CD14-positive monocyte (primary cell): Measurements from ENCODE around the gene PCDH7. TPM values are rescaled to one million over a fixed set of nuclear protein-coding genes. Genes with fewer than 3 reads are reported as not detected.

Experiments used
- DNase-seq, 3 donors: peaks; one replicate each; pipeline ENCODE4 v3.0.0-alpha.2; 2011 to 2022
- H2AFZ ChIP-seq: 2 replicates; pipeline ENCODE4 v1.6.0; 2012; ENCODE audit warnings: mild to moderate bottlenecking, low read depth, low read length, inconsistent platforms; ENCODE audit not compliant: insufficient read depth, poor library complexity, severe bottlenecking
- H3K27ac ChIP-seq, 2 donors: 1 replicate in 1 of 2; 2 replicates in 1 of 2; pipeline ENCODE4 v1.5.1; 2012 to 2013; ENCODE audit warnings: low read length in 2 of 2, control low read depth in 1 of 2, inconsistent platforms in 1 of 2, low read depth in 1 of 2, mild to moderate bottlenecking in 1 of 2
- H3K27me3 ChIP-seq, 2 donors: one replicate each; pipeline versions ENCODE4 v1.6.0 to v1.6.1; 2011 to 2013; ENCODE audit warnings: low read length in 2 of 2; ENCODE audit not compliant: control insufficient read depth in 2 of 2, insufficient read depth in 2 of 2
- H3K36me3 ChIP-seq, 2 donors: replicated peaks in 1 of 2; 1 replicate in 1 of 2; 2 replicates in 1 of 2; pipeline versions ENCODE4 v1.5.1 to v1.6.1; 2012 to 2013; ENCODE audit warnings: low read length in 2 of 2, control low read depth in 1 of 2, inconsistent platforms in 1 of 2, mild to moderate bottlenecking in 1 of 2; ENCODE audit not compliant: insufficient read depth in 2 of 2, control insufficient read depth in 1 of 2
- H3K4me1 ChIP-seq, 2 donors: 1 replicate in 1 of 2; 2 replicates in 1 of 2; pipeline versions ENCODE4 v1.5.1 to v1.6.1; 2012 to 2013; ENCODE audit warnings: low read length in 2 of 2, control low read depth in 1 of 2, inconsistent platforms in 1 of 2, mild to moderate bottlenecking in 1 of 2, moderate library complexity in 1 of 2; ENCODE audit not compliant: insufficient read depth in 2 of 2, control insufficient read depth in 1 of 2
- H3K4me2 ChIP-seq: replicated peaks from 2 replicates; pipeline ENCODE3; 2012; ENCODE audit warnings: low read length, moderate library complexity, mild to moderate bottlenecking; ENCODE audit not compliant: poor library complexity, severe bottlenecking; ENCODE audit errors: extremely low read depth
- H3K4me3 ChIP-seq, 3 experiments: fragments of 200-600 bp in 1 of 3; sonication (generic) in 1 of 3; replicated peaks in 1 of 3; 1 replicate in 2 of 3; 2 replicates in 1 of 3; pipeline ENCODE4 v1.5.1; 2011 to 2013; ENCODE audit warnings: low read length in 3 of 3, mild to moderate bottlenecking in 3 of 3, control low read depth in 2 of 3, low read depth in 2 of 3, inconsistent platforms in 1 of 3, moderate library complexity in 1 of 3
- H3K79me2 ChIP-seq: 2 replicates; pipeline ENCODE4 v1.6.0; 2012; ENCODE audit warnings: mild to moderate bottlenecking, control low read depth, inconsistent platforms, low read length, moderate library complexity; ENCODE audit not compliant: insufficient read depth
- H3K9ac ChIP-seq: 2 replicates; pipeline ENCODE4 v1.6.0; 2017; ENCODE audit warnings: low read length, mild to moderate bottlenecking; ENCODE audit not compliant: insufficient read depth, poor library complexity, severe bottlenecking
- H3K9me3 ChIP-seq, 2 donors: replicated peaks in 1 of 2; 1 replicate in 1 of 2; 2 replicates in 1 of 2; pipeline versions ENCODE4 v1.5.1 to v1.6.1; 2012 to 2013; ENCODE audit warnings: low read length in 2 of 2, control low read depth in 1 of 2; ENCODE audit not compliant: control insufficient read depth in 1 of 2, insufficient read depth in 1 of 2
- H4K20me1 ChIP-seq: 2 replicates; pipeline ENCODE4 v1.6.0; 2012; ENCODE audit warnings: mild to moderate bottlenecking, low read length, control low read depth, moderate library complexity; ENCODE audit not compliant: insufficient read depth
- H3K27ac Mint-ChIP-seq, 7 donors: one replicate each; pipeline ENCODE4 v1.8.0; 2020; ENCODE audit warnings: mild to moderate bottlenecking in 7 of 7, mixed read lengths in 7 of 7, moderate library complexity in 6 of 7, inconsistent platforms in 2 of 7
- H3K27me3 Mint-ChIP-seq, 3 donors: one replicate each; pipeline ENCODE4 v1.8.0; 2021 to 2022; ENCODE audit warnings: low read depth in 3 of 3, mild to moderate bottlenecking in 3 of 3, mixed read lengths in 3 of 3, moderate library complexity in 3 of 3, inconsistent platforms in 1 of 3
- H3K36me3 Mint-ChIP-seq, 2 donors: one replicate each; pipeline ENCODE4 v1.8.0; 2020; ENCODE audit warnings: mixed read lengths in 2 of 2, inconsistent platforms in 1 of 2, mild to moderate bottlenecking in 1 of 2
- H3K4me1 Mint-ChIP-seq: one replicate; pipeline ENCODE4 v1.8.0; 2020; ENCODE audit warnings: mild to moderate bottlenecking, mixed read lengths
- H3K4me3 Mint-ChIP-seq, 2 donors: one replicate each; pipeline ENCODE4 v1.8.0; 2020; ENCODE audit warnings: mild to moderate bottlenecking in 2 of 2, mixed read lengths in 2 of 2, moderate library complexity in 1 of 2
- H3K9me3 Mint-ChIP-seq, 7 donors: one replicate each; pipeline ENCODE4 v1.8.0; 2020 to 2022; ENCODE audit warnings: mixed read lengths in 7 of 7, mild to moderate bottlenecking in 6 of 7, moderate library complexity in 6 of 7, inconsistent platforms in 2 of 7
- WGBS: methylation state at CpG from one replicate; pipeline ENCODE4 v1.1.5; 2013; ENCODE audit warnings: missing lambda C conversion rate; ENCODE audit not compliant: insufficient coverage; 5-methylcytosine and 5-hydroxymethylcytosine counted together
- intact Hi-C, 2 donors: fragments of 100-400 bp; cut with micrococcal nuclease; formaldehyde crosslinking; loops; one replicate each; pipeline versions ENCODE4 v1.15.0 to v1.15.1; 2023
- polyA plus RNA-seq, 3 donors: library from polyadenylated mRNA; depleted of rRNA in 1 of 3; unstranded in 2 of 3; stranded (reverse) in 1 of 3; fragments of 300-500 nt in 2 of 3; fragments of >200 nt in 1 of 3; fragmentation: Illumina TruSeq in 2 of 3; gene quantifications; 1 replicate in 2 of 3; 2 replicates in 1 of 3; pipeline ENCODE4 v1.2.3, GENCODE V29; 2012 to 2021
- TF ChIP-seq, protein P1 (sequence below): fragments of 200-600 bp; IDR thresholded peaks from one replicate; pipeline ENCODE4 v1.8.0; 2022; ENCODE audit warnings: antibody characterized with exemption, mild to moderate bottlenecking

Gene PCDH7
- polyA plus RNA-seq, 3 donors: not detected

GRCh38 chr4:30718641-30719453 lies 1.3 kb upstream of the PCDH7 start:
- intact Hi-C loops: no loop called here
- no peak overlapping the region for H2AFZ ChIP-seq
- H3K4me1 Mint-ChIP-seq: peaks cover 27% of the 10 kb centered on the region

DNA sequence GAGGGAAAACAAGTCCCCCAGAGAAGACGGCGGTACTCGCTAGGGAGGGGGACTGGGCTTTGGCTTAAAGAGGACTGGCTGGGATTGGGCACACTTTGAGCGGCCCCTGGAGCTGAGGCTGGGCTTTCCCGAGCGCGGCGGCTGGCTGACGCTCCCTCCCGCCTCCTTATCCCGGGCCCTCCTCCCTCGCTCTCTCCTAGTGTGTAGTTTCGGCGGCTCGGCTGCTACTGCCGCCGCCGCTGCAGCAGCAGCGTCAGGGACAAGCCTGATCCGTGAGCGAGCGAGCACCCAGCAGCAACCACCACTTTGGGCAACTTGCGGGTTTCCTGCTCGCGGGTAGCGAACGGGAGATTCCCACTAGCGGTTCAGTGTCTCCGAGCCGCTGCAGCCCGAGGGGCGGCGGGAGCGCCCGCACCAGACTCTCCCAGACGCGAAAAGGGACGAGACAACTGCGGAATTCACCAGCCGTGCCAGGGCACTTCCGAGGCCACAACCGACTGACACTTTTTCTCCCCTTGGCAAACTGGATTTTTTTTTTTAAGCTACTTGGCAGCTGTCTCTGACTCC lies 632 bp upstream of the PCDH7 start:
- H3K4me2 ChIP-seq: no peak overlapping the region
- peaks cover 4 to 11% of the 10 kb centered on the region in 2 donors for H3K4me1 ChIP-seq
- no peak overlapping the region for H2AFZ ChIP-seq
- peaks cover 66 to 90% of the 10 kb centered on the region in 2 donors for H3K27me3 ChIP-seq
- no peak overlapping the region for H3K4me3 ChIP-seq
- peaks cover 2 to 3% of the 10 kb centered on the region in 2 donors for H3K36me3 Mint-ChIP-seq
- WGBS: under 1% methylated on average over 38 of the region's 42 CpGs
- no peaks in the 10 kb centered on the region for H3K36me3 ChIP-seq
- H4K20me1 ChIP-seq: no peaks in the 10 kb centered on the region
- H3K4me3 Mint-ChIP-seq: peak overlapping the region; percentile 9 to 89
- H3K27ac Mint-ChIP-seq: no peak overlapping the region
- peaks cover 0 to 38% (median 16%) of the 10 kb centered on the region in 7 donors for H3K9me3 Mint-ChIP-seq
- no peaks in the 10 kb centered on the region for H3K79me2 ChIP-seq
- H3K9me3 ChIP-seq: peaks cover 7 to 39% of the 10 kb centered on the region in 2 donors
- DNase-seq: no peak
- TF ChIP-seq, protein P1, sequence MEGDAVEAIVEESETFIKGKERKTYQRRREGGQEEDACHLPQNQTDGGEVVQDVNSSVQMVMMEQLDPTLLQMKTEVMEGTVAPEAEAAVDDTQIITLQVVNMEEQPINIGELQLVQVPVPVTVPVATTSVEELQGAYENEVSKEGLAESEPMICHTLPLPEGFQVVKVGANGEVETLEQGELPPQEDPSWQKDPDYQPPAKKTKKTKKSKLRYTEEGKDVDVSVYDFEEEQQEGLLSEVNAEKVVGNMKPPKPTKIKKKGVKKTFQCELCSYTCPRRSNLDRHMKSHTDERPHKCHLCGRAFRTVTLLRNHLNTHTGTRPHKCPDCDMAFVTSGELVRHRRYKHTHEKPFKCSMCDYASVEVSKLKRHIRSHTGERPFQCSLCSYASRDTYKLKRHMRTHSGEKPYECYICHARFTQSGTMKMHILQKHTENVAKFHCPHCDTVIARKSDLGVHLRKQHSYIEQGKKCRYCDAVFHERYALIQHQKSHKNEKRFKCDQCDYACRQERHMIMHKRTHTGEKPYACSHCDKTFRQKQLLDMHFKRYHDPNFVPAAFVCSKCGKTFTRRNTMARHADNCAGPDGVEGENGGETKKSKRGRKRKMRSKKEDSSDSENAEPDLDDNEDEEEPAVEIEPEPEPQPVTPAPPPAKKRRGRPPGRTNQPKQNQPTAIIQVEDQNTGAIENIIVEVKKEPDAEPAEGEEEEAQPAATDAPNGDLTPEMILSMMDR: no peak
- H3K4me1 Mint-ChIP-seq: peaks cover 27% of the 10 kb centered on the region
- H3K9ac ChIP-seq: no peak overlapping the region
- peaks cover 81 to 86% (median 84%) of the 10 kb centered on the region in 3 donors for H3K27me3 Mint-ChIP-seq
- intact Hi-C loops: no loop called here
- no peak overlapping the region for H3K27ac ChIP-seq

More at GRCh38 chr4:30718641-30719453, 1.3 kb upstream of the PCDH7 start:
- no peak for DNase-seq
- Mint-ChIP-seq H3K4me3 (peak overlapping the region in 1 of 2 donors; percentile 89), H3K9me3 (peaks cover 0 to 38% (median 16%) of the 10 kb centered on the region in 7 donors), H3K27ac (no peak overlapping the region), H3K36me3 (peaks cover 2 to 3% of the 10 kb centered on the region in 2 donors), H3K27me3 (peaks cover 77 to 81% (median 78%) of the 10 kb centered on the region in 3 donors)
- no peak overlapping the region for H3K4me2 ChIP-seq
- peaks cover 7 to 35% of the 10 kb centered on the region in 2 donors for H3K9me3 ChIP-seq
- peaks cover 4 to 11% of the 10 kb centered on the region in 2 donors for H3K4me1 ChIP-seq
- H4K20me1 ChIP-seq: no peaks in the 10 kb centered on the region
- TF ChIP-seq, protein P1: no peak
- H3K27ac ChIP-seq: no peak overlapping the region
- H3K4me3 ChIP-seq: no peak overlapping the region
- H3K79me2 ChIP-seq: no peaks in the 10 kb centered on the region
- peaks cover 60 to 90% of the 10 kb centered on the region in 2 donors for H3K27me3 ChIP-seq
- H3K36me3 ChIP-seq: no peaks in the 10 kb centered on the region
- no peak overlapping the region for H3K9ac ChIP-seq
- WGBS: 0% methylated on average over 8 of the region's 33 CpGs
